ENCODE data around the gene GEMIN4.
"Not testable (repeated sequence)": the region's sequence is repeated elsewhere in the genome, so short reads cannot be mapped to it uniquely, and the experiment has no call there.

DNA sequence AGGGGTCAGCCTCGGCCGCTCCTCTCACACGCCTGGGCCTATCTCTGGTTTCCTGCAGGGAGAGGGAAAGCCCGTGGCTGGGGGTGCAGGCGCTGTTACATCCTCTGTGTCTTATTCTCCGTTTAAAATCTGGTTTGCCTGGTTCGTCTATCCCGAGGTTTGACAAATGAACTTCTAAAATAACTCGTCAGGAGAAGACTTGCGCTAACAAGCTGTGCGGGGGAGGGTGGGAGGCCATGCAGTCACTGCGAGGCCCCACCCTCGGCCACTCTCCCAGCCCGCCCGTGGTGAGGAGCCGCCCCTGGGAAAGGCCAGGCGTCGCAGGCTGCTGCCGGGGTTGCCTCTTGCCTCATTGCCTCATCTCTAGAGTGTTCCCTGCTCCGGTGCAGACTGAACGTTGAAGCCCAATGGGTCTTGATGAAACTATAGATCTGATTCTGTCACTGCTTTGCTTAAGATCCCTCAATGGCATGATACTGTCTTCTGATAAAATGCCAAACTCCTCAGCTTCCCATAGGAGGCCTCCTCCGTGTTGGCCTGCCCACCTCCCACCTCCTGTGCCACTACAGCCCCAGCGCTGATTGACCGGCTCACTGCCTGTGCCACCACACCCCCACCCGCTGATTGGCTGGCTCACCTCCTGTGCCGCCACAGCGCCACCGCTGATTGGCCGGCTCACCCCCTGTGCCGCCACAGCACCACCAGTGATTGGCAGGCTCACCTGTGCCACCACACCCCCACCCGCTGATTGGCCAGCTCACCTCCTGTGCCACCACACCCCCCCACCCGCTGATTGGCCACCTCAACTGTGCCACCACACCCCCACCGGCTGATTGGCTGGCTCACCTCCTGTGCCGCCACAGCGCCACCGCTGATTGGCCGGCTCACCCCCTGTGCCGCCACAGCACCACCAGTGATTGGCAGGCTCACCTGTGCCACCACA lies 38.1 kb upstream of the GEMIN4 start:
- TF ChIP-seq, protein P1, sequence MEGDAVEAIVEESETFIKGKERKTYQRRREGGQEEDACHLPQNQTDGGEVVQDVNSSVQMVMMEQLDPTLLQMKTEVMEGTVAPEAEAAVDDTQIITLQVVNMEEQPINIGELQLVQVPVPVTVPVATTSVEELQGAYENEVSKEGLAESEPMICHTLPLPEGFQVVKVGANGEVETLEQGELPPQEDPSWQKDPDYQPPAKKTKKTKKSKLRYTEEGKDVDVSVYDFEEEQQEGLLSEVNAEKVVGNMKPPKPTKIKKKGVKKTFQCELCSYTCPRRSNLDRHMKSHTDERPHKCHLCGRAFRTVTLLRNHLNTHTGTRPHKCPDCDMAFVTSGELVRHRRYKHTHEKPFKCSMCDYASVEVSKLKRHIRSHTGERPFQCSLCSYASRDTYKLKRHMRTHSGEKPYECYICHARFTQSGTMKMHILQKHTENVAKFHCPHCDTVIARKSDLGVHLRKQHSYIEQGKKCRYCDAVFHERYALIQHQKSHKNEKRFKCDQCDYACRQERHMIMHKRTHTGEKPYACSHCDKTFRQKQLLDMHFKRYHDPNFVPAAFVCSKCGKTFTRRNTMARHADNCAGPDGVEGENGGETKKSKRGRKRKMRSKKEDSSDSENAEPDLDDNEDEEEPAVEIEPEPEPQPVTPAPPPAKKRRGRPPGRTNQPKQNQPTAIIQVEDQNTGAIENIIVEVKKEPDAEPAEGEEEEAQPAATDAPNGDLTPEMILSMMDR (IDR thresholded peaks at IDR 0.05 in 4 of 5, conservative IDR thresholded peaks at IDR 0.05 in 1 of 5) = not testable (repeated sequence)
- not testable (repeated sequence) for TF ChIP-seq POLR2A (IDR thresholded peaks at IDR 0.05)

All from gastrocnemius medialis (tissue), 4 donors.